Lower leg skin (tissue), 4 donors: ENCODE results near the gene SUV39H2. TPM values are rescaled to one million over a fixed set of nuclear protein-coding genes. Genes with fewer than 3 reads are reported as not detected.
"Not testable (repeated sequence)": the region's sequence is repeated elsewhere in the genome, so short reads cannot be mapped to it uniquely, and the experiment has no call there.

ENCODE experiments used
- DNase-seq, 2 donors: peaks; one replicate each; pipeline ENCODE4 v3.0.0-alpha.2; 2019; ENCODE audit warnings: low spot score in 2 of 2
- H3K4me3 ChIP-seq: fragments of 200-600 bp; sonication (generic); 2 replicates; pipeline ENCODE4 v1.5.1; 2017; ENCODE audit warnings: mild to moderate bottlenecking, low read depth; ENCODE audit not compliant: poor library complexity, severe bottlenecking
- CTCF ChIP-seq, 3 donors: fragments of 450-650 bp; IDR thresholded peaks; one replicate each; pipeline ENCODE4 v1.5.1; 2016; ENCODE audit warnings: antibody characterized with exemption in 3 of 3, mild to moderate bottlenecking in 3 of 3, moderate library complexity in 2 of 3
- POLR2A ChIP-seq, 2 donors: fragments of 450-650 bp; IDR thresholded peaks; one replicate each; pipeline ENCODE4 v1.6.1; 2016 to 2017; ENCODE audit warnings: antibody characterized with exemption in 2 of 2, mild to moderate bottlenecking in 1 of 2, moderate library complexity in 1 of 2
- WGBS, 2 donors: methylation state at CpG; one replicate each; pipeline ENCODE4 v1.1.5; 2018; 5-methylcytosine and 5-hydroxymethylcytosine counted together
- intact Hi-C: fragments of 100-400 bp; cut with DNase I; formaldehyde crosslinking; loops from one replicate; pipeline ENCODE4 v1.15.0; 2023; ENCODE audit warnings: low total_unique reads
- total RNA-seq, 4 donors: library from RNA; depleted of rRNA; stranded (reverse); fragments of >200 nt; gene quantifications; one replicate each; pipeline ENCODE4 v1.1.0, GENCODE V29; 2016

The SUV39H2 gene
- total RNA-seq, 4 donors from 2014 or later, result 0.99 to 5.3 (median 3.5) TPM

GRCh38 chr10:14942950-14943338, 64.3 kb downstream of the SUV39H2 start:
- intact Hi-C loops, DNase-seq, H3K4me3 ChIP-seq: not testable (repeated sequence)
- WGBS, 2 donors, result 93 to 96% methylated on average over 7 of the region's 7 CpGs

GRCh38 chr10:14945108-14945507, 66.4 kb downstream of the SUV39H2 start:
- no peak for DNase-seq
- 93 to 94% methylated on average over 5 of the region's 5 CpGs for WGBS, 2 donors
- no peak overlapping the region for H3K4me3 ChIP-seq
- intact Hi-C loops, result no loop called here
- TF ChIP-seq POLR2A (IDR thresholded peaks at IDR 0.05) (no peak), CTCF (IDR thresholded peaks at IDR 0.05) (no peak)

GRCh38 chr10:14947268-14947667, 68.6 kb downstream of the SUV39H2 start:
- intact Hi-C loops, result no loop called here
- 100% methylated on average over 1 of the region's 1 CpG for WGBS, 2 donors

GRCh38 chr10:14949291-14949690, 70.6 kb downstream of the SUV39H2 start:
- WGBS, 2 donors, result 92 to 93% methylated on average over 5 of the region's 5 CpGs
- no peak for DNase-seq
- intact Hi-C loops, result no loop called here

More at GRCh38 chr10:14947268-14947667, 68.6 kb downstream of the SUV39H2 start:
- no peak overlapping the region for H3K4me3 ChIP-seq
- no peak for TF ChIP-seq CTCF (IDR thresholded peaks at IDR 0.05)
- no peak for TF ChIP-seq POLR2A (IDR thresholded peaks at IDR 0.05)
- DNase-seq, result no peak

DNA sequence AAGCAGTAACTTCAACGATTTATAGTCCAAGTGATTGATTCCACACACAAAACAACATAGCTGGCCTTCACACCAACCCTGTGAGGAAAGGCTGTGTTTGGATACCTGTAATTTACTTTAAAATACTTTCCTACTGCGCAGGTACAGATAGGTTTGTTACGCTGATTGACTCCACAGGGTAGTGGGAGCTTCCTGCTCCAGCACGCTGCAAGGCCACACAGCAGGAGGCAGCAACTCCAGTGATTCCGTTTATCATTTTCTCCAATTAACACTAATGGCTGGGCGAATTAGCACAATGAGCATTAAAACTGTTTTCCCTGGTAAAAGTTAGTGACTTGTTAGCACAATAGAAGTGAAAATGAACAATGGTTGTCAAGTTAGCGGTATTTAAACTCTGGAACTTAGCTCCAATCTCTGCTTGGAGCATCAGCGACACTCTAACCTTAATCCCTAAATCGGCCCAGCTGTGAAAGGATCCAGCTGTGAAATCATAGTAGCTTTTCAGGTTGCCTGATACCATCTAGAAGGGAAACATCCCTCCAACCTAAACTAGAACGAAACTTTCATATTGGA, 74.3 kb downstream of the SUV39H2 start:
- no peak for DNase-seq
- peak overlapping the region; percentile 81 for H3K4me3 ChIP-seq
- 34 to 40% methylated on average over 10 of the region's 10 CpGs for WGBS, 2 donors
- intact Hi-C loops, result loop anchor here (10.0 kb wide), 1 partner anchor 68 kb away; no protein-coding TSS in a partner anchor
- TF ChIP-seq POLR2A (IDR thresholded peaks at IDR 0.05), result no peak
- no peak for TF ChIP-seq CTCF (IDR thresholded peaks at IDR 0.05)

More at GRCh38 chr10:14949291-14949690, 70.6 kb downstream of the SUV39H2 start:
- no peak for TF ChIP-seq POLR2A (IDR thresholded peaks at IDR 0.05)
- no peak for TF ChIP-seq CTCF (IDR thresholded peaks at IDR 0.05)
- no peak overlapping the region for H3K4me3 ChIP-seq

GRCh38 chr10:14953424-14954000, 74.8 kb downstream of the SUV39H2 start:
- TF ChIP-seq CTCF (IDR thresholded peaks at IDR 0.05) (no peak), POLR2A (IDR thresholded peaks at IDR 0.05) (no peak)
- intact Hi-C loops, result loop anchor here (10.0 kb wide), 1 partner anchor 69 kb away; no protein-coding TSS in a partner anchor
- WGBS, 2 donors, result 2 to 3% methylated on average over 23 to 31 of the region's 32 CpGs

More at GRCh38 chr10:14953424-14954000, 74.8 kb downstream of the SUV39H2 start:
- peak overlapping the region; percentile 81 for H3K4me3 ChIP-seq
- peak; percentile 42 to 91 for DNase-seq

Other genes with a start within 250 kb of the SUV39H2 start
- gene FAM107B, start 104.0 kb upstream of the SUV39H2 start, total RNA-seq, result 10 to 100 TPM; 28.3 to 52.7 (median 31.0) TPM
- gene CDNF, start 40.8 kb upstream of the SUV39H2 start, total RNA-seq, result 1 to 10 TPM; 1.9 to 9.8 (median 3.9) TPM
- gene HSPA14, start 40.6 kb upstream of the SUV39H2 start, total RNA-seq, result 1 to 10 TPM; 3.6 to 9.2 (median 5.9) TPM
- gene MSANTD7, start 40.6 kb upstream of the SUV39H2 start, total RNA-seq, result 10 to 100 TPM in 3 of 4 donors, 1 to 10 TPM in 1; 8.7 to 12.2 (median 10.7) TPM
- gene DCLRE1C, start 75.2 kb downstream of the SUV39H2 start, total RNA-seq, result 10 to 100 TPM in 3 of 4 donors, 1 to 10 TPM in 1; 9.8 to 17.3 (median 12.0) TPM
- gene MEIG1, start 80.5 kb downstream of the SUV39H2 start, total RNA-seq, result not detected
- gene OLAH, start 165.1 kb downstream of the SUV39H2 start, total RNA-seq, result 1 to 10 TPM in 3 of 4 donors, not detected in 1; 1.4 to 6.0 (median 1.5) TPM
- under 1 TPM in 2 of 4 donors, not detected in 2; 0.23 to 0.38 TPM for gene ACBD7, start 209.9 kb downstream of the SUV39H2 start, total RNA-seq
- 10 to 100 TPM; 12.6 to 14.9 (median 14.3) TPM for gene RPP38, start 218.5 kb downstream of the SUV39H2 start, total RNA-seq